PC-9 (cell line): ENCODE data around the gene USP7. TPM values are rescaled to one million over a fixed set of nuclear protein-coding genes. Genes with fewer than 3 reads are reported as not detected.
"Not testable (repeated sequence)": the region's sequence is repeated elsewhere in the genome, so short reads cannot be mapped to it uniquely, and the experiment has no call there.

ENCODE experiments used
- BruUV-seq: library from RNA; stranded (reverse); fragments of 400-500 nt; replicated peaks from 2 replicates; lab custom pipeline; 2021; lab: Mats Ljungman, UMichigan
- CTCF ChIA-PET: fragments of 300-600 bp; sonication (Branson Sonifier 250); formaldehyde crosslinking; loops from one replicate; lab custom pipeline; 2022; ENCODE audit warnings: antibody characterized with exemption; lab: Charles Lee
- POLR2A ChIA-PET: fragments of 300-600 bp; sonication (Branson Sonifier 250); formaldehyde crosslinking; loops from one replicate; lab custom pipeline; 2022; ENCODE audit warnings: antibody characterized with exemption; ENCODE audit not compliant: unreplicated experiment; lab: Charles Lee
- DNase-seq, 2 experiments: peaks; one replicate each; pipeline versions ENCODE4 v3.0.0 to v3.0.0-alpha.2; 2015 to 2022; ENCODE audit warnings: mixed read lengths in 1 of 2
- H2AFZ ChIP-seq: fragments of 200-600 bp; sonication (generic); 2 replicates; pipeline ENCODE4 v1.8.1; 2017; ENCODE audit warnings: antibody characterized with exemption
- H3F3A ChIP-seq: fragments of 200-600 bp; sonication (generic); 2 replicates; pipeline ENCODE4 v1.8.1; 2017; ENCODE audit warnings: antibody characterized with exemption, mild to moderate bottlenecking, low read depth; ENCODE audit not compliant: insufficient read depth
- H3K27ac ChIP-seq: fragments of 200-600 bp; sonication (generic); 2 replicates; pipeline ENCODE4 v1.6.1; 2016; ENCODE audit warnings: mixed run types
- H3K27me3 ChIP-seq: fragments of 200-600 bp; sonication (generic); 2 replicates; pipeline ENCODE4 v1.6.1; 2016; ENCODE audit warnings: low read depth, mixed run types; ENCODE audit not compliant: insufficient read depth
- H3K36me3 ChIP-seq: fragments of 200-600 bp; sonication (generic); 2 replicates; pipeline ENCODE4 v1.6.1; 2016; ENCODE audit warnings: low read depth, mixed run types
- H3K4me1 ChIP-seq: fragments of 200-600 bp; sonication (generic); replicated peaks from 2 replicates; pipeline ENCODE4 v1.6.1; 2016; ENCODE audit warnings: mixed run types; ENCODE audit not compliant: insufficient read depth
- H3K4me2 ChIP-seq: fragments of 200-600 bp; sonication (generic); 2 replicates; pipeline ENCODE4 v1.6.1; 2017; ENCODE audit warnings: mixed run types
- H3K4me3 ChIP-seq: fragments of 200-600 bp; sonication (generic); 2 replicates; pipeline ENCODE4 v1.6.1; 2016; ENCODE audit warnings: mixed run types
- H3K79me2 ChIP-seq: fragments of 200-600 bp; sonication (generic); 2 replicates; pipeline ENCODE4 v1.6.1; 2017; ENCODE audit warnings: low read depth, mixed run types
- H3K9me2 ChIP-seq: fragments of 200-600 bp; sonication (generic); 2 replicates; pipeline ENCODE4 v1.8.1; 2017; ENCODE audit warnings: mild to moderate bottlenecking; ENCODE audit not compliant: insufficient read depth
- H3K9me3 ChIP-seq: fragments of 200-600 bp; sonication (generic); 2 replicates; pipeline ENCODE4 v1.8.1; 2016; ENCODE audit warnings: low read depth; ENCODE audit not compliant: insufficient read depth
- H4K20me1 ChIP-seq: fragments of 200-600 bp; sonication (generic); 2 replicates; pipeline ENCODE4 v1.8.1; 2017; ENCODE audit not compliant: insufficient read depth
- EZH2 ChIP-seq: fragments of 200-600 bp; sonication (generic); IDR thresholded peaks from 2 replicates; pipeline ENCODE4 v1.8.0; 2017; ENCODE audit warnings: antibody characterized with exemption, low read depth
- intact Hi-C: fragments of 100-400 bp; cut with micrococcal nuclease; formaldehyde crosslinking; loops from one replicate; pipeline ENCODE4 v1.10.0; 2022; ENCODE audit not compliant: unreplicated experiment
- total RNA-seq: library from RNA; stranded (reverse); gene quantifications from 2 replicates; pipeline ENCODE4 v1.2.3, GENCODE V29; 2021
- TF ChIP-seq, protein P1 (sequence below): fragments of 200-600 bp; sonication (generic); conservative IDR thresholded peaks from 2 replicates; pipeline ENCODE4 v1.6.1; 2017; ENCODE audit warnings: mixed run types, antibody characterized with exemption, mild to moderate bottlenecking, moderate library complexity

The USP7 gene
- total RNA-seq, 1 experiment from 2014 or later, result 167 TPM

DNA sequence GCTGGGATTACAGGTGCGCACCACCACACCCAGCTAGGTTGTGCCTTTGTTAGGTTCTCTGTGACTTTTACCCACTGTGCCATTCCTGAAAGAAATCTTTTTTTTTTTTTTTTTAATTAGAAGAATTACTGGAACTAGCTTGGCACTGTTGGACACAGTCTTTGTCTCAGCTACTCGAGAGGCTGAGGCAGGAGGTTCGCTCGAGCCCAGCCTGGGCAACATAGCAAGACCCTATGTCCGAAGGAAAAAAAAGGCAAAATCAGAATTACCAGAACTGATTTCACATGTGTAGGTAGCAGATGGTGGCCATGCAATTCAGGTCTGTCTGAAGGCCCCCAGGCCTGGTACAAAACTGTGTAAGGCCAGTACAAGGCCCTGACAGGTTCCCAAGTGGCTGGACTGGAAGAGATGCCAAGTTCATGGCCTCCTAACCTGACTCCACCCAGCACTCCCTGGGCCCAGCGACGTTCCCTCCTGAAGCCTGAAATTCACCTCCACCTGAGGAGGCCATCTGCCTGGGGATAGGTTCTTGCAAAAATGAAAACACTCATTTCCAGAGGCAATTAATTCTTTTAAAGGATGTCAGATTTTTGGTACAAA is 117.9 kb downstream of the USP7 start:
- no peaks in the 10 kb centered on the region for H3K9me2 ChIP-seq
- BruUV-seq, result no TSS peak
- no peaks in the 10 kb centered on the region for H3K27me3 ChIP-seq
- peaks cover 7% of the 10 kb centered on the region; the same call in 1 of the 2 replicates for H3K36me3 ChIP-seq
- peaks cover 50% of the 10 kb centered on the region for H4K20me1 ChIP-seq
- H2AFZ ChIP-seq, result no peak overlapping the region
- POLR2A ChIA-PET, result no interaction called here
- no peak overlapping the region for H3K4me2 ChIP-seq
- peaks cover 4% of the 10 kb centered on the region; the same call in 1 of the 2 replicates for H3F3A ChIP-seq
- no peak for TF ChIP-seq EZH2
- TF ChIP-seq, protein P1, sequence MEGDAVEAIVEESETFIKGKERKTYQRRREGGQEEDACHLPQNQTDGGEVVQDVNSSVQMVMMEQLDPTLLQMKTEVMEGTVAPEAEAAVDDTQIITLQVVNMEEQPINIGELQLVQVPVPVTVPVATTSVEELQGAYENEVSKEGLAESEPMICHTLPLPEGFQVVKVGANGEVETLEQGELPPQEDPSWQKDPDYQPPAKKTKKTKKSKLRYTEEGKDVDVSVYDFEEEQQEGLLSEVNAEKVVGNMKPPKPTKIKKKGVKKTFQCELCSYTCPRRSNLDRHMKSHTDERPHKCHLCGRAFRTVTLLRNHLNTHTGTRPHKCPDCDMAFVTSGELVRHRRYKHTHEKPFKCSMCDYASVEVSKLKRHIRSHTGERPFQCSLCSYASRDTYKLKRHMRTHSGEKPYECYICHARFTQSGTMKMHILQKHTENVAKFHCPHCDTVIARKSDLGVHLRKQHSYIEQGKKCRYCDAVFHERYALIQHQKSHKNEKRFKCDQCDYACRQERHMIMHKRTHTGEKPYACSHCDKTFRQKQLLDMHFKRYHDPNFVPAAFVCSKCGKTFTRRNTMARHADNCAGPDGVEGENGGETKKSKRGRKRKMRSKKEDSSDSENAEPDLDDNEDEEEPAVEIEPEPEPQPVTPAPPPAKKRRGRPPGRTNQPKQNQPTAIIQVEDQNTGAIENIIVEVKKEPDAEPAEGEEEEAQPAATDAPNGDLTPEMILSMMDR, result no peak
- no peak overlapping the region for H3K27ac ChIP-seq
- intact Hi-C loops, result no loop called here
- H3K9me3 ChIP-seq, result no peaks in the 10 kb centered on the region
- no peak for DNase-seq
- CTCF ChIA-PET, result no interaction called here
- no peaks in the 10 kb centered on the region for H3K4me1 ChIP-seq
- H3K4me3 ChIP-seq, result no peak overlapping the region
- no peaks in the 10 kb centered on the region for H3K79me2 ChIP-seq

DNA sequence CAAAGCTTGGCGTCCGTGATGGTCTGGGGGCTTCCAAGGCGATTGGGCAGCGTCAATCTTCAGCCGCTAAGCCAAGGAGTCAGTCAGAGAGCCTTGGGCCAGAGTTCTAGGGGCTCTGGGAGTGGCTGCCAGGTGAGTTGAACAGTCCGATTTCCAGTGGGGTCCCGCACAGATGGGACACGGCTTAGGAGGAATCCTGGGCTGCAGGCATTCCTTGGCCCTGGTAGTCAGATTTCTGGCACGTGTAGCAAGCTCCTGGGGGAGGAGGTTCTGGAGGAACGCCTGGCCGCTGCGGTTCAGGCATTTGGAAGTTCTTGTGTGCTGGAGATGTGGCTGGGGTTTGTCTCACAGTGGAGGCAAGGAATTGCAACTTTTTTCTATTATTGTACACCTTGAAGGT is 120.4 kb downstream of the USP7 start:
- not testable (repeated sequence) for H3K27ac ChIP-seq

More for the DNA sequence above, 120.4 kb downstream of the USP7 start:
- H3K9me3 ChIP-seq, POLR2A ChIA-PET, H3K79me2 ChIP-seq, intact Hi-C loops, H3K36me3 ChIP-seq, BruUV-seq, H3K9me2 ChIP-seq, H3K4me1 ChIP-seq, H2AFZ ChIP-seq, H3K4me3 ChIP-seq, H3F3A ChIP-seq, CTCF ChIA-PET, H3K4me2 ChIP-seq, DNase-seq, H3K27me3 ChIP-seq: not testable (repeated sequence)
- H4K20me1 ChIP-seq, result peaks cover 33% of the 10 kb centered on the region

Other genes with a start within 250 kb of the USP7 start
- gene TMEM186, start 166.3 kb downstream of the USP7 start, total RNA-seq, result 20.5 and 27.0 TPM in 2 replicates
- 40.0 and 54.4 TPM in 2 replicates for gene PMM2, start 166.1 kb downstream of the USP7 start, total RNA-seq
- 179 and 186 TPM in 2 replicates for gene CARHSP1, start 94.9 kb downstream of the USP7 start, total RNA-seq
- gene LITAFD, start 81.6 kb downstream of the USP7 start, total RNA-seq, result not detected in 2 replicates
- gene HAPSTR1, start 127.7 kb upstream of the USP7 start, total RNA-seq, result 61.1 and 82.8 TPM in 2 replicates